ENCODE data around the gene TMEM87B. TPM values are rescaled to one million over a fixed set of nuclear protein-coding genes. Genes with fewer than 3 reads are reported as not detected.

The TMEM87B gene
- total RNA-seq, 4 donors from 2014 or later = 21.9 to 74.5 (median 60.7) TPM

DNA sequence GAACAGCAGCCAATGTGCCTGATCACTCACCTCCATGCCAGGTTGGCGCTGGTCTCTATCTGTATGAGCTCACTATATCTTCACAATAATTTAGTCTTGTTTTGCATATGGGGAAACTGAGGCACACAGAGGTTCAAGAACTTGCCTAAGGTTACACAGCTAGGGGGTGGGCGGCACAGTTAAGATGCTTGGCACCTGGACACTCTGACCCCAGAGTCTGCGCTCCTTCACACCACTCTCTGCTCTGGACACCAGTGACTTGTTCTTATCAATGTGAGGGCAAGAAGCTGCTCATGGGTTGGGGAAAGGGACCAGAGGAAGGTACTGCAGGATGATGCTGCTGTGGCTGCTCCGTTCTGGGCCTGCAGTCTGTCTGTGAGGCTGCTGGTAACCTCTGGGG, 110.2 kb downstream of the TMEM87B start:
- Histone ChIP-seq H3K9me3 (no peaks in the 10 kb centered on the region), H3K4me1 (no peaks in the 10 kb centered on the region), H3K27ac (no peak overlapping the region), H3K4me3 (no peak overlapping the region), H3K36me3 (no peaks in the 10 kb centered on the region), H3K27me3 (no peaks in the 10 kb centered on the region)
- intact Hi-C loops (cut with DNase I; ENCODE audit: low total_unique reads) (no loop called here), in situ Hi-C loops (cut with MboI; ENCODE audit: low pct_ligation_motif_present in 1 of 4, low pct_unique_long_range_greater_than_20kb in 1 of 4, low sequenced_read_pairs in 3 of 4) (no loop called here)
- no peak for DNase-seq
- 96% methylated on average over 4 of the region's 4 CpGs; no CpG with 5 or more reads in 1 of the 2 donors for WGBS, 2 donors (ENCODE audit: low coverage in 1 of 2)
- TF ChIP-seq POLR2A (IDR thresholded peaks at IDR 0.05) (no peak), POLR2AphosphoS5 (IDR thresholded peaks at IDR 0.05) (no peak), EP300 (IDR thresholded peaks at IDR 0.05; ENCODE audit: low read depth) (no peak)
- TF ChIP-seq, protein P1, sequence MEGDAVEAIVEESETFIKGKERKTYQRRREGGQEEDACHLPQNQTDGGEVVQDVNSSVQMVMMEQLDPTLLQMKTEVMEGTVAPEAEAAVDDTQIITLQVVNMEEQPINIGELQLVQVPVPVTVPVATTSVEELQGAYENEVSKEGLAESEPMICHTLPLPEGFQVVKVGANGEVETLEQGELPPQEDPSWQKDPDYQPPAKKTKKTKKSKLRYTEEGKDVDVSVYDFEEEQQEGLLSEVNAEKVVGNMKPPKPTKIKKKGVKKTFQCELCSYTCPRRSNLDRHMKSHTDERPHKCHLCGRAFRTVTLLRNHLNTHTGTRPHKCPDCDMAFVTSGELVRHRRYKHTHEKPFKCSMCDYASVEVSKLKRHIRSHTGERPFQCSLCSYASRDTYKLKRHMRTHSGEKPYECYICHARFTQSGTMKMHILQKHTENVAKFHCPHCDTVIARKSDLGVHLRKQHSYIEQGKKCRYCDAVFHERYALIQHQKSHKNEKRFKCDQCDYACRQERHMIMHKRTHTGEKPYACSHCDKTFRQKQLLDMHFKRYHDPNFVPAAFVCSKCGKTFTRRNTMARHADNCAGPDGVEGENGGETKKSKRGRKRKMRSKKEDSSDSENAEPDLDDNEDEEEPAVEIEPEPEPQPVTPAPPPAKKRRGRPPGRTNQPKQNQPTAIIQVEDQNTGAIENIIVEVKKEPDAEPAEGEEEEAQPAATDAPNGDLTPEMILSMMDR (IDR thresholded peaks at IDR 0.05) = no peak

DNA sequence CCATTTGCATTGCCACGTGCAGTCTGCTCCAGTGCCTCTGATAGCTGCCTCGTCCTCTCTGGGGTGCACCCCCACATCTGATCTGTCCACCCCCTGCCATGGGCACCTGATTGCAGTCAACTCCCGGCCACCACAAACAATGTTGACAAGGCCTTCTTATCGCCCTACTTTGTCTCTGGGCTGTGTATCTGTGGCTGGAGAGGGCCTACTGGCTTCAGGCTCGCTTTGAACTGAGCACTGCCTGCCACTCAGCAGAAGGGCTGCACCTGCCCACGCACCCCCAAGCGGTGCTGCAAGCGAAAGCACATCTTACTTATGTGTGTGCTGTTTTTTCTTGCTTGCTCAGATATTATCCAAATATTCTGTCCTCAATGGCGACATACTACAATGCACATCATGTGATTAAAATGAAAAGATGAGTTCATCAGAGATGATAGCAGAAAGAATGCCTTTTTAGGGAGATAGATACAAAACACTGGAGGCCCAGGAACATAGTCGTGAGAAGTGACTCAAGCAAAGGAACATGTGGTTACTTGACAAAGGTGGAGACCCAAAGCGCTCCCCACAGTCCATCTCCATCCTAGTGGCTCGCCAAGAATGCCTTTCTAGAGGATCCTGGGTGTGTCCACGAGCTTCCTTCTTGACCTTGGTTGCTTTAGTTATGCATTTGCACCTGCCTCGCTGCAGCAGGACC, 111.9 kb downstream of the TMEM87B start:
- no peaks in the 10 kb centered on the region for H3K4me1 ChIP-seq
- intact Hi-C loops (cut with DNase I; ENCODE audit: low total_unique reads) (no loop called here), in situ Hi-C loops (cut with MboI; ENCODE audit: low pct_ligation_motif_present in 1 of 4, low pct_unique_long_range_greater_than_20kb in 1 of 4, low sequenced_read_pairs in 3 of 4) (no loop called here)
- no peak overlapping the region for H3K27ac ChIP-seq
- H3K27me3 ChIP-seq = no peaks in the 10 kb centered on the region
- 82 to 86% methylated on average over 10 to 14 of the region's 14 CpGs for WGBS, 2 donors (ENCODE audit: low coverage in 1 of 2)
- no peaks in the 10 kb centered on the region for H3K36me3 ChIP-seq
- no peak for DNase-seq
- no peak overlapping the region for H3K4me3 ChIP-seq
- no peaks in the 10 kb centered on the region for H3K9me3 ChIP-seq
- TF ChIP-seq, protein P1 (IDR thresholded peaks at IDR 0.05) = no peak
- TF ChIP-seq POLR2A (IDR thresholded peaks at IDR 0.05) (no peak), POLR2AphosphoS5 (IDR thresholded peaks at IDR 0.05) (no peak), EP300 (IDR thresholded peaks at IDR 0.05; ENCODE audit: low read depth) (no peak)

DNA sequence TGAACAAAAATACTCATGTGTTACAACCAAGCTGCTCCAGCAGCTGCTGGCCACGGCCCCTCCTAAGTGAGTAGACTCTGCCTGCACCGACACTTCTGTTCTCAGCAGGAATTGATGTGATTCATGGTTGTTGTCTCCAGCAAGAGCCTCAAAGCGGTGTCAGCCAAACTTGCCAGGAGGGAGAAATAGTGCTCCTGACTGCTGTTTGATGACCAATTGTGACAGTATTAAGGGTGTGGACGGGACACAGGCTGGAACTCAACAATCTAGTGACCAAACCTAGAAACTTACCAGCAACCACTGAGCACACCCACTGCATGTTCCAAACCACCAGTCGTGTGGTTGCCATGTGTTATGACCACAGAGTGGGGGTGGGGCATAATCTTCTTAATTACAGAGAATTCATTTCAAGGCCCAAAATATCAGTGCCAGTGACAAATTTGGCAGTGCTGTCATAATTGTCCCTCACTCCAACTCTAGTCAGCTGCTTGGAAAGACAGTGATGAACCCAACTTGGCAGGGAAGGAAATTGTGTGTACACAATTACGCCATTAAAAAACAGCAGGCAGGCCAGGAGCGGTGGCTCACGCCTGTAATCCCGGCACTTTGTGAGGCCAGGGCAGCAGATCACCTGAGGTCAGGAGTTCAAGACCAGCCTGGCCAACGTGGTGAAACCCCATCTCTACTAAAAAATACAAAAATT, 113.5 kb downstream of the TMEM87B start:
- no peaks in the 10 kb centered on the region for H3K4me1 ChIP-seq
- in situ Hi-C loops (cut with MboI; ENCODE audit: low pct_ligation_motif_present in 1 of 4, low pct_unique_long_range_greater_than_20kb in 1 of 4, low sequenced_read_pairs in 3 of 4) = no loop called here
- H3K27me3 ChIP-seq = no peaks in the 10 kb centered on the region
- TF ChIP-seq, protein P1 (IDR thresholded peaks at IDR 0.05) = no peak
- TF ChIP-seq POLR2AphosphoS5 (IDR thresholded peaks at IDR 0.05) (no peak), EP300 (IDR thresholded peaks at IDR 0.05; ENCODE audit: low read depth) (no peak), POLR2A (IDR thresholded peaks at IDR 0.05) (no peak)
- WGBS, 2 donors (ENCODE audit: low coverage in 1 of 2) = 79% methylated on average over 10 of the region's 10 CpGs; no CpG with 5 or more reads in 1 of the 2 donors
- DNase-seq = no peak
- no peaks in the 10 kb centered on the region for H3K9me3 ChIP-seq
- intact Hi-C loops (cut with DNase I; ENCODE audit: low total_unique reads) = no loop called here
- no peaks in the 10 kb centered on the region for H3K36me3 ChIP-seq
- no peak overlapping the region for H3K27ac ChIP-seq
- H3K4me3 ChIP-seq = no peak overlapping the region

Other genes with a start within 250 kb of the TMEM87B start
- 10 to 100 TPM; 37.3 to 67.3 (median 51.4) TPM for gene ANAPC1, start 171.1 kb upstream of the TMEM87B start, total RNA-seq
- gene MERTK, start 156.7 kb upstream of the TMEM87B start, total RNA-seq = 10 to 100 TPM; 10.8 to 28.6 (median 11.6) TPM
- gene FBLN7, start 83.1 kb downstream of the TMEM87B start, total RNA-seq = 1 to 10 TPM in 2 of 4 donors, not detected in 2; 1.2 to 2.9 TPM
- 10 to 100 TPM in 2 of 4 donors, 1 to 10 TPM in 2; 1.6 to 83.2 (median 12.1) TPM for gene ZC3H8, start 199.8 kb downstream of the TMEM87B start, total RNA-seq
- gene ZC3H6, start 220.3 kb downstream of the TMEM87B start, total RNA-seq = 10 to 100 TPM in 1 of 4 donors, 1 to 10 TPM in 3; 2.8 to 13.0 (median 8.5) TPM

Data from transverse colon (tissue), 4 donors.